ENCODE results near the gene SLC16A1. TPM values are rescaled to one million over a fixed set of nuclear protein-coding genes. Genes with fewer than 3 reads are reported as not detected.
"Not testable (repeated sequence)": the region's sequence is repeated elsewhere in the genome, so short reads cannot be mapped to it uniquely, and the experiment has no call there.

SLC16A1 gene
- total and polyA plus RNA-seq, 11 donors = 60.5 to 192 (median 124) TPM

- peak; percentile 74 to 89 (median 84) for ATAC-seq
- Histone ChIP-seq H3K27ac (peak overlapping the region in 6 of 12 donors; percentile 33 to 72 (median 54)), H3K4me3 (no peak overlapping the region), H3K4me1 (peaks cover 0 to 25% (median 3%) of the 10 kb centered on the region in 12 donors), H3K9me3 (peaks cover 0 to 3% (median 0%) of the 10 kb centered on the region in 12 donors), H3K36me3 (peaks cover 3 to 81% (median 63%) of the 10 kb centered on the region in 9 donors), H3K27me3 (no peaks in the 10 kb centered on the region)
- TF ChIP-seq CTCF (IDR thresholded peaks at IDR 0.05) = no peak
- no peak for TF ChIP-seq POLR2A (IDR thresholded peaks at IDR 0.05)
- 49 to 70% (median 68%) methylated on average over 4 of the region's 4 CpGs for WGBS, 4 donors
- DNase-seq = no peak
- intact Hi-C loops (cut with DNase I) = no loop called here
Observed at GRCh38 chr1:112964347-112964746, 8.4 kb upstream of the SLC16A1 start.

- DNase-seq (no peak), ATAC-seq (no peak)
- intact Hi-C loops (cut with DNase I) = no loop called here
- Histone ChIP-seq H3K4me3 (no peak overlapping the region), H3K27ac (no peak overlapping the region), H3K4me1 (peaks cover 0 to 50% (median 17%) of the 10 kb centered on the region in 12 donors), H3K9me3 (peaks cover 0 to 3% (median 0%) of the 10 kb centered on the region in 12 donors), H3K27me3 (no peaks in the 10 kb centered on the region), H3K36me3 (peaks cover 0 to 54% (median 34%) of the 10 kb centered on the region in 9 donors)
- 95 to 99% (median 98%) methylated on average over 4 of the region's 4 CpGs for WGBS, 4 donors
- no peak for TF ChIP-seq CTCF (IDR thresholded peaks at IDR 0.05)
Observed at GRCh38 chr1:112961072-112961471, 5.1 kb upstream of the SLC16A1 start.

- Histone ChIP-seq H3K4me3 (no peak overlapping the region), H3K4me1 (peaks cover 0 to 50% (median 17%) of the 10 kb centered on the region in 12 donors), H3K36me3 (peaks cover 0 to 47% (median 27%) of the 10 kb centered on the region in 9 donors), H3K27ac (no peak overlapping the region), H3K9me3 (peaks cover 0 to 3% (median 0%) of the 10 kb centered on the region in 12 donors), H3K27me3 (no peaks in the 10 kb centered on the region)
- no peak for DNase-seq
- 85 to 93% (median 91%) methylated on average over 3 of the region's 3 CpGs for WGBS, 4 donors
- TF ChIP-seq CTCF (IDR thresholded peaks at IDR 0.05) (no peak), POLR2A (IDR thresholded peaks at IDR 0.05) (no peak)
- no peak for ATAC-seq
- intact Hi-C loops (cut with DNase I) = no loop called here
Observed at GRCh38 chr1:112960384-112960783, 4.4 kb upstream of the SLC16A1 start.

GRCh38 chr1:112958236-112958635 is 2.2 kb upstream of the SLC16A1 start:
- WGBS, 4 donors = 53 to 62% (median 55%) methylated on average over 7 of the region's 7 CpGs
- peaks cover 0 to 30% (median 16%) of the 10 kb centered on the region in 9 donors for H3K36me3 ChIP-seq
- H3K4me1 ChIP-seq = peaks cover 0 to 69% (median 28%) of the 10 kb centered on the region in 12 donors
- peak overlapping the region in 10 of 12 donors; percentile 43 to 97 (median 94) for H3K27ac ChIP-seq
- H3K27me3 ChIP-seq, ATAC-seq, H3K9me3 ChIP-seq, DNase-seq: not testable (repeated sequence)
- peak overlapping the region in 9 of 12 donors; percentile 62 to 92 (median 80) for H3K4me3 ChIP-seq
- intact Hi-C loops (cut with DNase I) = loop anchor here (5.0 to 10.0 kb wide), 9 partner anchors 39 to 241 kb away; partner anchors contain the start of gene PPM1J (in 3 of the 10)
